DOHH2 (cell line): ENCODE data around the gene PROS1.

Experiments used
- CTCF ChIP-seq: fragments of 200-600 bp; sonication (generic); IDR thresholded peaks from one replicate; pipeline ENCODE4 v1.5.1; 2014; ENCODE audit warnings: antibody characterized with exemption, mild to moderate bottlenecking, low read depth, low read length; ENCODE audit not compliant: poor library complexity, severe bottlenecking
- EZH2phosphoT487 ChIP-seq: fragments of 200-600 bp; sonication (generic); IDR thresholded peaks from 2 replicates; pipeline ENCODE4 v1.6.1; 2017; ENCODE audit warnings: borderline replicate concordance, mild to moderate bottlenecking, antibody characterized with exemption, low read length, moderate library complexity, mixed read lengths

DNA sequence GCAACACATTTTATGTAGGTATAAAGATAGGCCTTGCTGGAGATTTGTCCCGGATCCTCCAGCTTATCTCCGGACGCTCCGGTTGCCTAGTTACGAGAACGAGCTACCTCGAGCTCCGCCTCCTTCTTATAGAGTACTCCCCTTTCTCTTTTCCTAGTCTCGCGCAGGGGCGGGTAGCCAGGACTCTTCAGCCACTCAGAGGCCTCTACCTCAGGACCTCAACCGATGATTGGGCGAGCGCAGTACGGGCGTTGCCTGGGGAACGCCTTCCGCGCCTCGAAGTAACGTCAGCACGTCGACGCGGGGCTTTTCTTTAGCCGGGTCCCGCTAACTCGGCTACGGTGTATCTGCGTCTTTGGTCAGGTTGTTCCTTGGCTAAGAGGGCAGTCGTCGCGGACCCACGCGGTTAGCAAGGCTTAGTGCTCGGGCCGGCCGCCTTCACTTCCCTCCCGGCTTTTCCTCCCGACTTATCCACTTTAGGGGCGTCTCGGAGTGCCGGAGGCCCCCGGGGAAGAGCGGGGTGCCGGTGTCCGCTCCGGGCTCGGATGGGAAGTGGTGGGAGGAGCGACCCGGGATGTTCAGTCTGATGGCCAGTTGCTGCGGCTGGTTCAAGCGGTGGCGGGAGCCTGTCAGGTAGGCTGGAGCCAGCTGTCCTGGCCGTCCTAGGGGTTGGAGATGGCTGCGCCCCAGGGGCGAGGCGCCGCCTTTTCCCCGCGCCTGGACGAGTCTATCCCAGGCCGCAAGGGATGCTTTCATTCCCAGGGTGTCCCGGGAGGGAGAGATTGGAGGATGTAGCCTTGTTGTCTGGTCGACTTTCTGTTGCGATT is 6.4 kb upstream of the PROS1 start, which contains the start of gene ARL13B:
- no peak for TF ChIP-seq CTCF
- no peak for TF ChIP-seq EZH2phosphoT487
